NT2/D1 (cell line): ENCODE measurements around the gene C19orf12.

Experiments
- YY1 ChIP-seq: IDR thresholded peaks from 2 replicates; pipeline ENCODE4 v1.6.1; 2011; ENCODE audit not compliant: insufficient read length, insufficient read depth
- ZNF274 ChIP-seq: IDR thresholded peaks from 2 replicates; pipeline ENCODE4 v1.6.1; 2011; ENCODE audit warnings: mild to moderate bottlenecking, low read depth, low read length

DNA sequence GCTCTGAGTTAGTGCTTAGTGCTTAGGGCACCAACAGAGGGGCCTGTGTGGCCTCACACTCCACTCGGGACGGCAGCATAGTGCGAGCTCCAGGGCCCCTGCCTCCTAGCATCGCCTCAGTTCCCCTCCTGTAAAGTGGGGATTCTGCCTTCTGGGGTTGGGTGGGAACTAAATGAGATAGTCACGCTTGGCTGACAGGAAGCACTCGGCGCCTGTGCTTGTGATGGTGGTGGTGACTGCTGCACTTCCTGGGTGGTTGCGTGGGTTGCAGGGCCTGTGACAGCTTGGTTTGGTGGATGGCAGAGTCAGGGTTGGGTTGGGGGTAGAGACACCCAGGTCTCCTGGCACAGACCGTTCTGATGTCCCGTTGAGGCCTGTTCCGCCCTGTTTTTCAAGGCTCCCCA is 42.1 kb downstream of the C19orf12 start:
- no peak for TF ChIP-seq ZNF274
- TF ChIP-seq YY1: no peak
